GM12875 (cell line): ENCODE results near the gene ALAS1.

Source experiments
- H3K4me3 ChIP-seq: one replicate; pipeline ENCODE4 v1.5.1; 2011; ENCODE audit warnings: low read depth, low read length, control low read depth
- CTCF ChIP-seq: IDR thresholded peaks from 2 replicates; pipeline ENCODE4 v1.5.1; 2011; ENCODE audit warnings: low read depth, mild to moderate bottlenecking, control low read depth, inconsistent platforms, low read length, moderate library complexity, borderline replicate concordance; ENCODE audit not compliant: insufficient read depth

Gene ALAS1

GRCh38 chr3:52256622-52257021 lies 58.7 kb downstream of the ALAS1 start:
- TF ChIP-seq CTCF, result no peak
- H3K4me3 ChIP-seq, result no peak overlapping the region

- no peak for TF ChIP-seq CTCF
- no peak overlapping the region for H3K4me3 ChIP-seq
Observed at GRCh38 chr3:52257911-52258310, 60.0 kb downstream of the ALAS1 start.

GRCh38 chr3:52259035-52259434 lies 61.1 kb downstream of the ALAS1 start:
- TF ChIP-seq CTCF, result no peak
- no peak overlapping the region for H3K4me3 ChIP-seq

GRCh38 chr3:52259448-52259847 lies 61.5 kb downstream of the ALAS1 start:
- TF ChIP-seq CTCF, result no peak
- no peak overlapping the region for H3K4me3 ChIP-seq

GRCh38 chr3:52262447-52262846 lies 64.5 kb downstream of the ALAS1 start:
- H3K4me3 ChIP-seq, result no peak overlapping the region
- no peak for TF ChIP-seq CTCF
